ENCODE results near the gene GABBR2.

Gene GABBR2

GRCh38 chr9:98373609-98374008 lies 335.1 kb downstream of the GABBR2 start:
- Mint-ChIP-seq H3K4me3 (no peak overlapping the region), H3K27ac (no peak overlapping the region), H3K9me3 (no peaks in the 10 kb centered on the region), H3K36me3 (ENCODE audit: low read depth) (no peaks in the 10 kb centered on the region), H3K4me1 (peaks cover 17% of the 10 kb centered on the region), H3K27me3 (ENCODE audit: low read depth) (peaks cover 10% of the 10 kb centered on the region)
- TF ChIP-seq, protein P1, sequence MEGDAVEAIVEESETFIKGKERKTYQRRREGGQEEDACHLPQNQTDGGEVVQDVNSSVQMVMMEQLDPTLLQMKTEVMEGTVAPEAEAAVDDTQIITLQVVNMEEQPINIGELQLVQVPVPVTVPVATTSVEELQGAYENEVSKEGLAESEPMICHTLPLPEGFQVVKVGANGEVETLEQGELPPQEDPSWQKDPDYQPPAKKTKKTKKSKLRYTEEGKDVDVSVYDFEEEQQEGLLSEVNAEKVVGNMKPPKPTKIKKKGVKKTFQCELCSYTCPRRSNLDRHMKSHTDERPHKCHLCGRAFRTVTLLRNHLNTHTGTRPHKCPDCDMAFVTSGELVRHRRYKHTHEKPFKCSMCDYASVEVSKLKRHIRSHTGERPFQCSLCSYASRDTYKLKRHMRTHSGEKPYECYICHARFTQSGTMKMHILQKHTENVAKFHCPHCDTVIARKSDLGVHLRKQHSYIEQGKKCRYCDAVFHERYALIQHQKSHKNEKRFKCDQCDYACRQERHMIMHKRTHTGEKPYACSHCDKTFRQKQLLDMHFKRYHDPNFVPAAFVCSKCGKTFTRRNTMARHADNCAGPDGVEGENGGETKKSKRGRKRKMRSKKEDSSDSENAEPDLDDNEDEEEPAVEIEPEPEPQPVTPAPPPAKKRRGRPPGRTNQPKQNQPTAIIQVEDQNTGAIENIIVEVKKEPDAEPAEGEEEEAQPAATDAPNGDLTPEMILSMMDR (IDR thresholded peaks at IDR 0.05; ENCODE audit: unreplicated experiment in 3 of 3): no peak

- peaks cover 17% of the 10 kb centered on the region for H3K4me1 Mint-ChIP-seq
- H3K4me3 Mint-ChIP-seq: no peak overlapping the region
- H3K27me3 Mint-ChIP-seq (ENCODE audit: low read depth): peaks cover 14% of the 10 kb centered on the region
- peak overlapping the region in 1 of 3 experiments; percentile 66 for H3K27ac Mint-ChIP-seq
- no peaks in the 10 kb centered on the region for H3K36me3 Mint-ChIP-seq (ENCODE audit: low read depth)
- TF ChIP-seq, protein P1 (IDR thresholded peaks at IDR 0.05; ENCODE audit: unreplicated experiment in 3 of 3): no peak
- no peaks in the 10 kb centered on the region for H3K9me3 Mint-ChIP-seq
These were observed 336.5 kb downstream of the GABBR2 start for GRCh38 chr9:98372077-98372836.

- TF ChIP-seq, protein P1 (IDR thresholded peaks at IDR 0.05; ENCODE audit: unreplicated experiment in 3 of 3): no peak
- no peaks in the 10 kb centered on the region for H3K36me3 Mint-ChIP-seq (ENCODE audit: low read depth)
- peaks cover 17% of the 10 kb centered on the region for H3K4me1 Mint-ChIP-seq
- H3K9me3 Mint-ChIP-seq: no peaks in the 10 kb centered on the region
- H3K4me3 Mint-ChIP-seq: no peak overlapping the region
- H3K27ac Mint-ChIP-seq: no peak overlapping the region
- H3K27me3 Mint-ChIP-seq (ENCODE audit: low read depth): peaks cover 14% of the 10 kb centered on the region
These were observed 337.8 kb downstream of the GABBR2 start for GRCh38 chr9:98370976-98371315.

- Mint-ChIP-seq H3K27me3 (ENCODE audit: low read depth) (peaks cover 14% of the 10 kb centered on the region), H3K36me3 (ENCODE audit: low read depth) (no peaks in the 10 kb centered on the region), H3K27ac (no peak overlapping the region), H3K4me1 (peaks cover 17% of the 10 kb centered on the region), H3K9me3 (peaks cover 3% of the 10 kb centered on the region), H3K4me3 (no peak overlapping the region)
- TF ChIP-seq, protein P1 (IDR thresholded peaks at IDR 0.05; ENCODE audit: unreplicated experiment in 3 of 3): no peak
These were observed 338.3 kb downstream of the GABBR2 start for GRCh38 chr9:98370300-98370975.

- Mint-ChIP-seq H3K9me3 (peaks cover 7% of the 10 kb centered on the region), H3K36me3 (ENCODE audit: low read depth) (no peaks in the 10 kb centered on the region), H3K27ac (no peak overlapping the region), H3K27me3 (ENCODE audit: low read depth) (peaks cover 9% of the 10 kb centered on the region), H3K4me3 (no peak overlapping the region), H3K4me1 (peaks cover 17% of the 10 kb centered on the region)
- TF ChIP-seq, protein P1 (IDR thresholded peaks at IDR 0.05; ENCODE audit: unreplicated experiment in 3 of 3): no peak
These were observed 338.8 kb downstream of the GABBR2 start for GRCh38 chr9:98369896-98370295.
